Measurements from ENCODE around the gene TKT. TPM values are rescaled to one million over a fixed set of nuclear protein-coding genes. Genes with fewer than 3 reads are reported as not detected.

TKT gene
- total and polyA plus RNA-seq, 2 of the 8 experiments (the other 6 are each of a cell fraction or from before 2014, with no cell fraction given): 418 to 986 TPM

DNA sequence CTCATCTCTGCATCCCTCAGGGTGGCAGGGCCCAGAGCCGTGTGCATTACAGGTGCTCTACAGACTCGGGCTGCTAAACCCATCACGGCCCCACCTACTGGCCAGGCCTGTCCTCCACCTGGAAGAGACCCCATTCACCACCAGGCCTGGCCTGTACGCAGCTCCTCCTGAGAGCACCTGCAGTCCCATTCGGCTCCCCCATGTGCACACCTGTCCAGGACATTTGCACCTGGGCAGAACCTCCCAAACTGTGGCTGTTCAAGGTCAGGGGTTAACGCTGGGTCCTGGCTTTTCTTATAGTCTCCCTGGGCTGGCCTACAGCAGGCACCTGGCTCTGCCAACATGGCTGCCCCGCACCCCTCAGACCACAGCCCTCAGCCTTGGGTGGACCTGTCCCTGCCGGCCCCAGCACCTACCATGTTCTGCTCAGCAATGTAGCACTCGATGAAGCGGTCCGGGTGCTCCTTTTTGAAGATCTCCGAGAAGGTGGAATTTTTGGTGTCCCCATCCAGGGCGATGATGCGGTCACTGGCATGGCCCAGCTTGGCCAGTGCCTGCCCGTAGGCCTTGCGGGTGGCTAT, 25.7 kb downstream of the TKT start:
- no peak overlapping the region for H2AK5ac ChIP-seq (ENCODE audit: low read depth, low read length)
- no peaks in the 10 kb centered on the region for H3K9me3 ChIP-seq (ENCODE audit: insufficient read depth in 2 of 2, low read depth in 1 of 2, low read length in 1 of 2)
- H4K91ac ChIP-seq (replicated peaks; ENCODE audit: insufficient read length, low read length): no peak overlapping the region
- no peak overlapping the region for H3K23ac ChIP-seq (ENCODE audit: insufficient read length)
- H2BK15ac ChIP-seq (ENCODE audit: low read length): no peak overlapping the region
- H3K27ac ChIP-seq (ENCODE audit: low read depth, low read length): no peak overlapping the region
- no peak overlapping the region for H2AFZ ChIP-seq (ENCODE audit: low read length)
- H3K4me1 ChIP-seq (replicated peaks in 1 of 4; ENCODE audit: control insufficient read depth in 3 of 4, insufficient read depth in 4 of 4, low read length in 3 of 4): no peaks in the 10 kb centered on the region; a peak in 1 of 7 replicates
- no peak overlapping the region for H3K9ac ChIP-seq (replicated peaks in 1 of 4; ENCODE audit: extremely low read depth in 1 of 4, low read depth in 3 of 4, low read length in 3 of 4)
- H3K4me3 ChIP-seq (ENCODE audit: extremely low read depth in 1 of 4, insufficient read depth in 2 of 4, low read depth in 3 of 4, low read length in 4 of 4): no peak overlapping the region
- no peak overlapping the region for H2BK120ac ChIP-seq (replicated peaks; ENCODE audit: low read depth, low read length)
- no peaks in the 10 kb centered on the region for H3K23me2 ChIP-seq (ENCODE audit: low read depth, low read length)
- DNase-seq (ENCODE audit: low read depth in 1 of 2, low spot score in 2 of 2) (no peak), FAIRE-seq (no peak)
- H3K79me1 ChIP-seq (ENCODE audit: low read depth, low read length): peaks cover 3% of the 10 kb centered on the region
- CTCF ChIA-PET (ENCODE audit: partially characterized antibody): interaction anchor here (0.6 to 9.0 kb wide), 20 partner anchors 8 to 126 kb away, joined by 3 to 68 read pairs (median 4); no protein-coding TSS in a partner anchor
- no peak overlapping the region for H3K18ac ChIP-seq (ENCODE audit: extremely low read depth, low read length)
- no peak overlapping the region for H2BK20ac ChIP-seq (ENCODE audit: low read length)
- H3K79me2 ChIP-seq (ENCODE audit: control insufficient read depth in 1 of 2, insufficient read depth in 2 of 2, low read length in 2 of 2): no peaks in the 10 kb centered on the region; a peak in 1 of 4 replicates
- WGBS, 2 experiments (ENCODE audit: extremely low coverage in 1 of 2, insufficient coverage in 1 of 2, insufficient read length in 1 of 2, insufficient replicate concordance in 2 of 2, low coverage in 1 of 2, low lambda C conversion rate in 2 of 2, missing lambda C conversion rate in 1 of 2): 88% methylated on average over 14 of the region's 16 CpGs; no CpG with 5 or more reads in 1 of the 2 experiments
- POLR2A ChIA-PET (ENCODE audit: partially characterized antibody): interaction anchor here (0.8 to 28.5 kb wide), 4 partner anchors 9 to 32 kb away, joined by 3 to 449 read pairs (median 4); partner anchors contain the start of gene TKT
- H4K5ac ChIP-seq (ENCODE audit: insufficient read length, low read depth, low read length): no peak overlapping the region
- H2BK12ac ChIP-seq (ENCODE audit: low read depth, low read length): no peak overlapping the region
- no peak overlapping the region for H4K8ac ChIP-seq (ENCODE audit: extremely low read depth, insufficient read depth, low read length)
- peaks cover 84 to 100% (median 97%) of the 10 kb centered on the region in 4 experiments for H3K36me3 ChIP-seq (ENCODE audit: control insufficient read depth in 2 of 4, insufficient read depth in 4 of 4, low read length in 3 of 4)
- no peak overlapping the region for H3K14ac ChIP-seq (ENCODE audit: insufficient read length)
- no peaks in the 10 kb centered on the region for H3K27me3 ChIP-seq (replicated peaks in 1 of 4; ENCODE audit: control insufficient read depth in 3 of 4, extremely low read depth in 1 of 4, insufficient read depth in 3 of 4, low read length in 3 of 4)
- H3K56ac ChIP-seq (replicated peaks; ENCODE audit: insufficient read length, low read depth, low read length): no peak overlapping the region
- no peak overlapping the region for H2BK5ac ChIP-seq (ENCODE audit: low read depth, low read length)
- no peak overlapping the region for H3K4ac ChIP-seq (replicated peaks; ENCODE audit: insufficient read length, low read depth, low read length)
- peaks cover 21 to 56% of the 10 kb centered on the region in 2 experiments for H4K20me1 ChIP-seq (replicated peaks in 1 of 2; ENCODE audit: control insufficient read depth in 1 of 2, insufficient read depth in 2 of 2, low read length in 2 of 2)
- TF ChIP-seq CHD2 (IDR thresholded peaks at IDR 0.05; ENCODE audit: low read length) (no peak), BACH1 (IDR thresholded peaks at IDR 0.05; ENCODE audit: low read length) (no peak), RAD21 (IDR thresholded peaks at IDR 0.05 in 1 of 2, conservative IDR thresholded peaks at IDR 0.05 in 1 of 2; ENCODE audit: low read depth in 2 of 2, low read length in 2 of 2) (peak; percentile 5 to 25; a peak in 3 of 4 replicates), CTCF (IDR thresholded peaks at IDR 0.05; ENCODE audit: control extremely low read depth in 1 of 3, insufficient read depth in 1 of 3, low read depth in 1 of 3, low read length in 3 of 3) (peak in 2 of 3 experiments; percentile 35 to 63; a peak in 2 of 4 replicates), MAFK (IDR thresholded peaks at IDR 0.05; ENCODE audit: low read depth, low read length) (no peak), CHD1 (IDR thresholded peaks at IDR 0.05; ENCODE audit: low read depth, low read length) (no peak), CREB1 (IDR thresholded peaks at IDR 0.05) (no peak)
- TF ChIP-seq, protein P1, sequence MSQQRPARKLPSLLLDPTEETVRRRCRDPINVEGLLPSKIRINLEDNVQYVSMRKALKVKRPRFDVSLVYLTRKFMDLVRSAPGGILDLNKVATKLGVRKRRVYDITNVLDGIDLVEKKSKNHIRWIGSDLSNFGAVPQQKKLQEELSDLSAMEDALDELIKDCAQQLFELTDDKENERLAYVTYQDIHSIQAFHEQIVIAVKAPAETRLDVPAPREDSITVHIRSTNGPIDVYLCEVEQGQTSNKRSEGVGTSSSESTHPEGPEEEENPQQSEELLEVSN (IDR thresholded peaks at IDR 0.05): no peak
- H3K4me2 ChIP-seq (ENCODE audit: insufficient read depth in 1 of 2, low read depth in 2 of 2, low read length in 2 of 2): no peak overlapping the region

Data from H1 (cell line).